Upper lobe of left lung (tissue), 6 donors: ENCODE data around the gene KLHL26. TPM values are rescaled to one million over a fixed set of nuclear protein-coding genes. Genes with fewer than 3 reads are reported as not detected.

ENCODE experiments used
- ATAC-seq, 2 donors: fragments of 200-7000 bp; cut with Tn5 transposase; one replicate each; pipeline ENCODE4 v1.9.1; 2022; ENCODE audit warnings: mild to moderate bottlenecking in 2 of 2, moderate library complexity in 2 of 2; ENCODE audit not compliant: low FRiP score in 2 of 2
- DNase-seq, 2 donors: peaks; one replicate each; pipeline ENCODE4 v3.0.0-alpha.2; 2019 to 2020
- H3K27ac ChIP-seq, 4 donors: fragments of 200-600 bp; sonication (generic); one replicate each; pipeline ENCODE4 v1.5.1; 2016 to 2019
- H3K27me3 ChIP-seq, 4 donors: fragments of 200-600 bp; sonication (generic); one replicate each; pipeline ENCODE4 v1.5.1; 2017 to 2019
- H3K36me3 ChIP-seq, 4 donors: fragments of 200-600 bp; sonication (generic); one replicate each; pipeline ENCODE4 v1.5.1; 2016 to 2019
- H3K4me1 ChIP-seq, 4 donors: fragments of 200-600 bp; sonication (generic); one replicate each; pipeline ENCODE4 v1.5.1; 2018 to 2019
- H3K4me3 ChIP-seq, 4 donors: fragments of 200-600 bp; sonication (generic); one replicate each; pipeline ENCODE4 v1.5.1; 2017 to 2019; ENCODE audit warnings: mild to moderate bottlenecking in 2 of 4, moderate library complexity in 1 of 4
- H3K9me3 ChIP-seq, 4 donors: fragments of 200-600 bp; sonication (generic); one replicate each; pipeline ENCODE4 v1.5.1; 2018 to 2019
- CTCF ChIP-seq, 6 experiments: fragments of 450-650 bp in 4 of 6; fragments of 200-600 bp in 2 of 6; sonication (generic) in 2 of 6; IDR thresholded peaks; one replicate each; pipeline ENCODE4 v1.5.1; 2016 to 2019; ENCODE audit warnings: antibody characterized with exemption in 6 of 6
- EP300 ChIP-seq, 4 donors: sonication (generic); formaldehyde crosslinking; IDR thresholded peaks; one replicate each; pipeline ENCODE4 v1.5.1; 2017; ENCODE audit warnings: antibody characterized with exemption in 4 of 4, control low read depth in 2 of 4
- POLR2A ChIP-seq, 4 donors: fragments of 450-650 bp; IDR thresholded peaks; one replicate each; pipeline ENCODE4 v1.5.1; 2016 to 2017; ENCODE audit warnings: antibody characterized with exemption in 4 of 4, mild to moderate bottlenecking in 2 of 4
- POLR2AphosphoS5 ChIP-seq, 2 donors: sonication (generic); formaldehyde crosslinking; IDR thresholded peaks; one replicate each; pipeline ENCODE4 v1.5.1; 2017; ENCODE audit warnings: antibody characterized with exemption in 2 of 2
- WGBS, 2 donors: methylation state at CpG; one replicate each; pipeline ENCODE4 v1.1.5; 2017 to 2018; 5-methylcytosine and 5-hydroxymethylcytosine counted together
- total RNA-seq, 6 donors: library from RNA; depleted of rRNA in 4 of 6; stranded (reverse); fragments of >200 nt in 4 of 6; gene quantifications; one replicate each; pipeline versions ENCODE4 v1.1.0 to v1.2.1, GENCODE V29; 2016 to 2021
- donor health status: DM: no; HTN: no; CAD: no; lungs with moderate emphysema.
- donor health status: DM: no; HTN: yes; CAD: no; lungs with severe emphysema.

Gene KLHL26
- total RNA-seq, 6 donors from 2014 or later: 8.1 to 16.1 (median 12.1) TPM

GRCh38 chr19:18667531-18668251 is 30.9 kb downstream of the KLHL26 start:
- no peak for TF ChIP-seq CTCF (IDR thresholded peaks at IDR 0.05)
- no peak for TF ChIP-seq EP300 (IDR thresholded peaks at IDR 0.05)
- TF ChIP-seq POLR2AphosphoS5 (IDR thresholded peaks at IDR 0.05): no peak
- no peak for TF ChIP-seq POLR2A (IDR thresholded peaks at IDR 0.05)
- 96 to 100% methylated on average over 13 to 55 of the region's 55 CpGs for WGBS, 2 donors
- no peak overlapping the region for H3K4me3 ChIP-seq
- H3K4me1 ChIP-seq: peaks cover 0 to 14% (median 5%) of the 10 kb centered on the region in 4 donors
- H3K27me3 ChIP-seq: no peaks in the 10 kb centered on the region
- H3K36me3 ChIP-seq: peaks cover 9 to 64% (median 34%) of the 10 kb centered on the region in 4 donors
- H3K27ac ChIP-seq: no peak overlapping the region
- H3K9me3 ChIP-seq: no peaks in the 10 kb centered on the region
- ATAC-seq (no peak), DNase-seq (peak in 1 of 2 donors; percentile 84)

- ATAC-seq (no peak), DNase-seq (peak in 1 of 2 donors; percentile 83)
- Histone ChIP-seq H3K4me1 (peaks cover 0 to 10% (median 3%) of the 10 kb centered on the region in 4 donors), H3K36me3 (peaks cover 9 to 64% (median 34%) of the 10 kb centered on the region in 4 donors), H3K9me3 (no peaks in the 10 kb centered on the region), H3K4me3 (no peak overlapping the region), H3K27me3 (no peaks in the 10 kb centered on the region), H3K27ac (no peak overlapping the region)
- TF ChIP-seq POLR2AphosphoS5 (IDR thresholded peaks at IDR 0.05): no peak
- no peak for TF ChIP-seq CTCF (IDR thresholded peaks at IDR 0.05)
- TF ChIP-seq POLR2A (IDR thresholded peaks at IDR 0.05): no peak
- TF ChIP-seq EP300 (IDR thresholded peaks at IDR 0.05): no peak
- WGBS, 2 donors: 94 to 97% methylated on average over 15 to 36 of the region's 38 CpGs
Measured at GRCh38 chr19:18668252-18668631, 31.4 kb downstream of the KLHL26 start.

- H3K4me3 ChIP-seq: no peak overlapping the region
- DNase-seq: peak in 1 of 2 donors; percentile 75
- H3K27ac ChIP-seq: no peak overlapping the region
- ATAC-seq: no peak
- no peaks in the 10 kb centered on the region for H3K27me3 ChIP-seq
- 93 to 95% methylated on average over 22 to 42 of the region's 58 CpGs for WGBS, 2 donors
- H3K4me1 ChIP-seq: peaks cover 0 to 8% (median 3%) of the 10 kb centered on the region in 4 donors
- no peaks in the 10 kb centered on the region for H3K9me3 ChIP-seq
- no peak for TF ChIP-seq POLR2AphosphoS5 (IDR thresholded peaks at IDR 0.05)
- TF ChIP-seq CTCF (IDR thresholded peaks at IDR 0.05): no peak
- TF ChIP-seq POLR2A (IDR thresholded peaks at IDR 0.05): no peak
- TF ChIP-seq EP300 (IDR thresholded peaks at IDR 0.05): no peak
- peaks cover 9 to 64% (median 34%) of the 10 kb centered on the region in 4 donors for H3K36me3 ChIP-seq
Measured at GRCh38 chr19:18668744-18669523, 32.1 kb downstream of the KLHL26 start.

GRCh38 chr19:18669524-18669817 is 32.6 kb downstream of the KLHL26 start:
- H3K27me3 ChIP-seq: no peaks in the 10 kb centered on the region
- peaks cover 9 to 64% (median 32%) of the 10 kb centered on the region in 4 donors for H3K36me3 ChIP-seq
- no peak for TF ChIP-seq POLR2A (IDR thresholded peaks at IDR 0.05)
- TF ChIP-seq POLR2AphosphoS5 (IDR thresholded peaks at IDR 0.05): no peak
- TF ChIP-seq EP300 (IDR thresholded peaks at IDR 0.05): no peak
- TF ChIP-seq CTCF (IDR thresholded peaks at IDR 0.05): no peak
- 94 to 96% methylated on average over 11 to 12 of the region's 12 CpGs for WGBS, 2 donors
- DNase-seq (no peak), ATAC-seq (no peak)
- H3K9me3 ChIP-seq: no peaks in the 10 kb centered on the region
- H3K4me1 ChIP-seq: peaks cover 0 to 8% (median 3%) of the 10 kb centered on the region in 4 donors
- H3K27ac ChIP-seq: no peak overlapping the region
- no peak overlapping the region for H3K4me3 ChIP-seq
